ENCODE measurements around the gene KHDC3L.
"Not testable (repeated sequence)": the region's sequence is repeated elsewhere in the genome, so short reads cannot be mapped to it uniquely, and the experiment has no call there.

KHDC3L gene

DNA sequence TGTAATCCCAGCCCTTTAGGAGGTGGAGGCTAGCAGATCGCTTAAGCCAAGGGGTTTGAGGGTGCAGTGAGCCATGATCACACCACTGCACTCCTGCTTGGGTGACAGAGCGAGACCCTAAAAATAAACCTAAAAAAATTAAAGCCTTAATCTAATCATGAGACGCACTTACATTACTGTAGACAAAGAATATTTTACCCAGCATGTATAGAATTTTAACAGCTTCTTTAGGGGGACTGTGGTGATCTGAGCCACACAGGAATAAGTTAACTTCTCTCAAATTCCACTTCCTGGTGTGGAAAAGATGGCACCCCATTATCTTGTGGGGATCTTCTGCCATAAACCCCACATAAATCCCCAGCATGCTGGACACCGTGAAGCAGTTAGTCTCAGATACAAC, 9.5 kb downstream of the KHDC3L start:
- no peak for FAIRE-seq

DNA sequence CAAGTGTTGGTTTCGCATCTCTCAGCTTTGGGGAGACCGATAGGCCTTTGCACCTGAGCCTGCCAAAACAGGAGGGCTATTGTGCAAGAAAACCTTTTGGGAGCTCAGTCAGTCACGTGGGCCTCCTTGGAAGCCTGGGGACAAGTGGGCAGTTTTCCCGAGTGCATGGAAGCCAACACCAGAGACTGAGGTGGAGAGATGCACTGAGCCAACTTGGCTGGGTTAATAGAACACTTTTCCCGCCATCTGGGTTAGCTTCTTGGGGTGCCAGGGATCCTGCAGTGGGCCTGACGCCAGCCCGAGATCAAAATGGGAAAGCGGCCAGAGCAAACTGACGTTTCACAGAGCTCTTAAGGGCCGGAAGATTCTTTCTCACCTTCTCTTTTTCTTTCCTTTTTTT, 10.1 kb downstream of the KHDC3L start:
- FAIRE-seq = no peak

DNA sequence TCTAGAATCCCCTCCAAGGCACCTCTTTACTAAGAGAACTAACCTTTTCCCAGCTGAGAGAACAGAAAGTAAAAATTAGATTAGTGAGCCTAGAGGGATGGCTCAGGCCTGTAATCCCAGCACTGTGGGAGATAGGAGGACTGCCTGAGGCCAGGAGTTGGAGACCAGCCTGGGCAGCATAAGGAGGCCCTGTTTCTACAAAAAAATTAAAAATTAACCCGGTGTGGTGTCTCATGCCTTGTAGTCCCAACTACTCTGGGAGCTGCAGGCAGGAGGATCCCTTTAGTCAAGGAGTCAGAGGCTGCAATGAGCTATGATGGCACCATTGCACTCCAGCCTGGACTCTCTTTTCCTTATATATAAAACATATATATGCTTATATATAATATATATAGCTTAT, 12.8 kb downstream of the KHDC3L start:
- FAIRE-seq = no peak

DNA sequence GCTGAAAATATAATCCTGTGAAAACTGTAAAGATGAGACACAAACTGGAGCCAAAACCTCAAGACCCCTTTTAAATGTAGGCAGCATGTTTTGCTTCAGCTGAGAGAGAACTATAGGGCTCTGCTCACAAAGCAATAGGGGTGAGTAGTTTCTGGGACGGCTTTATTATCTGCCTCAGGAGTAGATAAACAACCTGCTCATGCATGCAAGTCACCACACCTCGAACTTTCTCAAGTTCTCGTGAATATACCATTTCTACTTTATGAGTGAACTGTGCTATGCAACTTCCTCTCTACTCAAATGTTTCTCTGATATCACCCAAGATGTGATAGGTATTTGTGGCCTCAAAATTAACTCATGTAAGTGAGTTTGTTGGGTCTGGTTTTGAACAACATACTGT, 14.8 kb downstream of the KHDC3L start:
- no peak for FAIRE-seq

DNA sequence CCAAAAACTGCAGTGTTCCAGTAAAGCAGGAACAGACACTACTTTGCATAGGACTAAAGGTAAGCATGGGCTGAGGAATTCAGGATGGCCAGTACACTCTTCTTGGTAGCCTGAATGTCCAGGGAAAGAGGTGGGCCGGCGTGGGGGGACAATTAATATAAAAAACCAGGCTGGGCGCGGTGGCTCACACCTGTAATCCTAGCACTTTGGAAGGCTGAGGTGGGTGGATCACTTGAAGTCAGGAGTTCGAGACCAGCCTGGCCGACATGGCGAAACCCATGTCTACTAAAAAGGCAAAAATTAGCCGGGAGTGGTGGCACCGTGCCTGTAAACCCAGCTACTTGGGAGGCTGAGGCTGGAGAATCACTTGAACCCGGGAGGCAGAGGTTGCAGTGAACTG, 19.1 kb downstream of the KHDC3L start:
- not testable (repeated sequence) for FAIRE-seq

DNA sequence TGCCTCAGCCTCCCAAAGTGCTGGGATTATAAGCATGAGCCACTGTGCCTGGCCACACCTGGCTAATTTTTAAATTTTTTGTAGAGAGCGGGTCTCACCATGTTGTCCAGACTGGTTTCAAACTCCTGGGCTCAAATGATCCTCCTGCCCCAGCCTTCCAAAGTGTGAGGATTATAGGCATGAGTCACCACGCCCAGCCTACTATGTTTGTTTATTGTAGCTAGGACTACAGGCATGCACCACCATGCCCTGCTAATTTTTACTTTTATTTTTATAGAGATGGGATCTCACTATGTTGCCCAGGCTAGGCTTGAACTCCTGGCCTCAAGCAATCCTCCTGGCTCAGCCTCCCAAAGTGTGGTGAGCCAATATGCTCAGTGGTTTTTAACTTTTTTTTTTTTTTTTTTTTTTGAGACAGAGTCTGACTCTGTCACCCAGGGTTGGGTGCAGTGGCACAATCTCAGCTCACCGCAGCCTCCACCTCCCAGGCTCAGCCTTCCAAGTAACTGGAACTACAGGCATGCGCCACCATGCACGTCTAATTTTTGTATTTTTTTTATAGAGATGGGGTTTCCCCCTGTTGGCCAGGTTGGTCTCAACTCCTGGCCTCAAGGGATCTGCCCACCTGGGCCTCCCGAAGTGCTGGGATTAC, 20.1 kb downstream of the KHDC3L start:
- no peak for FAIRE-seq

DNA sequence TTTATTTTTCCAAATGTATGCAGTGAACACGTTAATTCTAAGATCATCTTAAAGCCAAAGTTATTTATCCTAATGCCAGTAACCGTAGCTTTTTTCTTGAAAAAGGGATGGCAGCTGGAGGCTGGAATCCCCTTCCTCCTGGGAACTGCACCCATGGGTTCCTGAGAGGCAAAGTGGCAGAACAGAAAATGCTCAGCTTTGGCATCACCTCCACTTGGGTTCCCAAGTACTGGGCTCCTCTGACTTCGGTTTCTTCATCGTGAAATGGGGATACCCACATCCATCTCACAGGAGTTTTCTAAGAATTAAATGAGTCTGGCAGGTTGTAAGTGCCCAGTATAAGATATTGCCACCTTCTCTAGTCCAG, 26.0 kb downstream of the KHDC3L start:
- no peak for FAIRE-seq

DNA sequence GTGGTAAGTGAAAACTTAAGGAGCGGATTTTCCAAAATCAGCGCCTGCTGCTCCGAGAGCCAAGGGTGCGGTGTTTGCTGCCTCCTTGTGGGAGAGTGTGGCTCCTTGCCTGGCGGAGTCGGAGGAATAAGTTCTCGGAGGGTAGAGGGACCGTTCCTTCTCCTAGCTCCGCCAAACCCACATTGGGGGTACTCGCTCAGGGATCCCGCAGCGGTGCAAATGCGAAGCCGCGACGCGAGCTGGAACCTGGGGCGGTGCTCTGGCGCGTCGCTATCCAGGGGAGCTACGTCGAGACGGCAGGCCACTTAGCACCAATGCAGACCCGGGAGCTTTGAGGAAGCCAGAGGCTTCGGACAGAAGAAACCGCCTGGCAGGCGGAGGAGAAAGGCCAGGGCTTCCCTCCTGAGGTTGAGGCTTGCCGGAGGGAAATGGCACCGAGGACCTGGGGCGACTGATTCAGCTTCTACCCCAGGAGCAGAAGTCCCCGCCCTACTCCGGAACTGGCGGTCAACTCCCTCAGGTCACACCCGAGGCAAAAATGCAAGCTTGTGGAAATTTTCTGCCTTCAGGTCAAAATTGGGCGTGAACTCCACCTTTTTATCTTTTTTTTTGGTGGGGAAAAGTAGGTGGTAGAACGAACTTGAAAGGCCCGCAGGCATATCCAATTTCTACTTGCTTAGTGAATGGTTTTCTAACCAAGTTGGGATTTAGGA, 26.5 kb downstream of the KHDC3L start:
- no peak for FAIRE-seq

DNA sequence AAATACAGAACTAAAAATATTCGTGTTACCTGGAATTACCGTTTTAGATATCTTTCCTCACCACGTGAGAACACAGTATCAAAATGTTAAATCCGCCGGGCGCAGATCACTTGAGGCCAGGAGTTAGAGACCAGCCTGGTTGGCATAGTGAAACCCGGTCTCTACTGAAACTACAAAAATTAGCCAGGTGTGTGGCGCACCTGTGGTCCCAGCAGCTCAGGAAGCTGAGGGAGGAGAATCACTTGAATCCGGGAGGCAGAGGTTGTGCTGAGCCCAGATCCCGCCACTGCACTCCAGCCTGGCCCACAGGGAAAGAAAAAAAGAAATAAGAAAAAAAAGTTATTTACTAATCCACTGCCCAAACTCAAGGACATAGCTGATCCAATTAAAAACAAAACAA, 27.4 kb downstream of the KHDC3L start:
- no peak for FAIRE-seq

DNA sequence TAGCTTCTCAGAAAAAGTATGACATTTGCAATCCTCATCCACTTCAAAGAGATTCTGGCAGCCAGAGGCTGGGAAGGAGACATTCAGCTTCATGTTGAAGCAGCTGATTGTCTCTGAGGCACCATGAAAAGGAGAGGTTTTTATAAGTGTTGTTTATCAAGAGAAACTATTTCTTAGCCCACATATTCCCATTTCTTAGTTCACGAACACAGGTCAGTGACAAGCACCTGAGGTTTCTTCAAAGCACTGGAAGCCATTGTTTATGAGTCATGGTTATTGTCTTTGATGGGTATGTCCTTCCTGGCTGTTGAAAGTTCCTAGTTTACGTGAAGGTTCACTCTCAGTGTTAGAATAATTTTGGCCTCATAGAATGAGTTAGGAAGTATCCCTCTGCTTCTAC, 29.2 kb downstream of the KHDC3L start:
- no peak for FAIRE-seq

DNA sequence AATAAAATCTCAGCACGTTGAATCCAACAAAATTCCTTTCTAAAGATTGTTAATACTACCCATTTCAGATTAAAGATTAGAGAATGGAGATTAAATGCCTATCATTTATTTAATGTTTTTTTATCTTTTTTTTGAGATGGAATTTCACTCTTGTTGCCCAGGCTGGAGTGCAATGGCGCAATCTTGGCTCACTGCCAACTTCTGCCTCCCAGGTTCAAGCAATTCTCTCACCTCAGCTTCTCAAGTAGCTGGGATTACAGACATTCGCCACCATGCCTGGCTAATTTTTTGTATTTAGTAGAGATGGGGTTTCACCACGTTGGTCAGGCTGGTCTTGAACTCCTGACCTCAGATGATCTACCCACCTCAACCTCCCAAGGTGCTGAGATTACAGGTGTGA, 29.7 kb downstream of the KHDC3L start:
- FAIRE-seq = not testable (repeated sequence)

DNA sequence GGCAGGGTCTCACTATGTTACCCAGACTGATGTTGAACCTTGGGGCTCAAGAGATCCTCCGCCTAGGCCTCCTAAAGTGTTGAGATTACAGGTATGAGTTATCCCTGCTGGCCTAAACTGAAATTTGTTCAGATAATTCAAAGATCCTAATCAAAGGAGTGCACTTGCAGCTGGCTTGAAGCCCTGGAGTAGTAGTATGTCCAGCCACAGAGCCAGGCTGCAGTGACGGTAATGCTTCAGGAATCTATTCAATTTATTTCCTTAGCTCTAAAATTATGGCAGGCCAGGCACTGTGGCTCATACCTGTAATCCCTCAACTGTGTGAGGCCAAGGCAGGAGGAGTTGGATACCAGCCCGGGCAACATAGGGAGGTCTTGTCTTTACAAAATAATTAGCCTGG, 30.8 kb downstream of the KHDC3L start:
- no peak for FAIRE-seq

DNA sequence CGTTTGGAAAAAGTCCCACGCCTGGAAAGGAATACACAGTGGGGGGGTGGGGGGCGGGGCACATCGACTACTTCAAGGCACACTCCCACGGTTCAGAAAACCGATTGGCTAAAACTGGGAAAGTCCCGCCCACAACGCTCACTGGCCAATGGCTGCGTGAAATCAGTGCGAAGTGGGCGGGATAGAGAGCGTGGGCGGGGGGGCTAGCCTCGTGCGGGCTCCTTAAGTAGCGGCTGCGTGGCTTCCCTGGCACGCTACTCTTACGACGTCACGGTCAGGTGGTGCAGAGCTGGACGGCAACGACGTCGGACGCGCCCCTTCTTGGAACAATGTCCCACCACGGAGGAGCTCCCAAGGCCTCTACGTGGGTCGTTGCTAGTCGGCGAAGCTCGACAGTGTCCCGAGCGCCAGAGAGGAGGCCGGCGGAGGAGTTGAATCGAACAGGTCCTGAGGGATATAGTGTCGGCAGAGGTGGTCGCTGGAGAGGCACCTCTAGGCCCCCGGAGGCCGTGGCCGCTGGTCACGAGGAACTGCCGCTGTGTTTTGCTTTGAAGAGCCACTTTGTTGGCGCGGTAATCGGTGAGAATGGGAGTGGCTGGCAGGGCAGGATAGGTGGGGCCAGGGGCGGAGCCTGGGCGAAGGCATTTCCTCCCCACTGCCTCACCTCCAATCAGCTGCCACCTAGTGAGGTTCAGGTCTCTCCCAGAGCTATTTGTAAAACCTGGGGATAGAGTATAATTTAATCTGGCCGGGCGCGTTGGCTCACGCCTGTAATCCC, 32.3 kb downstream of the KHDC3L start, which contains the start of gene DDX43:
DDX43 (plus strand) TSS at position 252 of the 778 bp plus-strand sequence; CDS start at position 330, 78 bp downstream.
- no peak for FAIRE-seq

DNA sequence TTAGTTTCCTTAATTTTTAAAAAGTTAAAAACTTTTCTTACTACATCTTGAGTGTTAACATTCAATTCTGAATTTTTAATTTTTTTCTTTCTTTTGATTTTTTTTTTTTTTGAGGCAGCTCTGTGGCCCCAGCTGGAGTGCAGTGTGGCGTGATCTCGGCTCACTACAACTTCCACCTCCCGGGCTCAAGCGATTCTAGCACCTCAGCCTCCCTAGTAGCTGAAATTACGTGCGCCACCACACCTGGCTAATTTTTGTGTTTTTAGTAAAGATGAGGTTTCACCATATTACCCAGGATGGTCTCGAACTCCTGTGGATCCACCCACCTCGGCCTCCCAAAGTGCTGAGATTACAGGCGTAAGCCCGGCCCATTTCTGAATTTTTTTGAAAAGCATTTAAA, 33.4 kb downstream of the KHDC3L start:
- FAIRE-seq = no peak

DNA sequence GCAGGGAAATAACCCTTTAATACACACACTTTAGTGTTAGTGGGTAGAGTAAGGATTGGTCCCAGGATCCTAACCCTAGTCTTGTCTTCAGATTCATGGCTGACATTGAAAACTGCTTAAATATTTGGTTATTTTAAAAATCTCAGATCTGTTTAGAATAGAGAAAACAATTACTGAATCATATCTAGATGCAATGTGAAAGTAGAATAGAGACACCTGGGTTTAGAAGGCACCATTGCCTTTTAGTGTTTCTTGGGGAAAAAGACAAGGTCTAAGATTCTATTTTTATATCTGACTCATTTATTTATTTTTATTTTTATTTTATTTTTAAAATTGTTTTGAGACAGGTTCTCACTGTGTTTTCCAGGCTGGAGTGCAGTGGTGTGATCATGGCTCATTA, 38.2 kb downstream of the KHDC3L start:
- FAIRE-seq = no peak

DNA sequence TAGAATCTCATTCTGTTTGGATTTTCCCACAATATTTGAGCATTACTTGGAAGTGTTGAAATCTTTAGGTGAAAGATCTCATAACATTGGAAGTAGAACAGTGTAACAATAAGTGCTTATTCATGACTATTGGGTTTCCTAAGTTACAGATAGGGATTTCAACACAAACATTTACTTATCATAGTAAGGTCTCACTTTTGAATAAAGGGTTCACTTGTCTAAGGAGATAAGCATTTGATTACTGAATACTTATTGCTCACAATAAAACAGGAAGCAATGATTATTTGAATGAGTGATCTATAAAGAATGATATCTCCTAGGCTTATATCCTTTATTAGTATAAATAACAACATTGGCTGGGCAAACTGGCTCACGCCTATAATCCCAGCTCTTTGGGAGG, 46.9 kb downstream of the KHDC3L start:
- FAIRE-seq = no peak

DNA sequence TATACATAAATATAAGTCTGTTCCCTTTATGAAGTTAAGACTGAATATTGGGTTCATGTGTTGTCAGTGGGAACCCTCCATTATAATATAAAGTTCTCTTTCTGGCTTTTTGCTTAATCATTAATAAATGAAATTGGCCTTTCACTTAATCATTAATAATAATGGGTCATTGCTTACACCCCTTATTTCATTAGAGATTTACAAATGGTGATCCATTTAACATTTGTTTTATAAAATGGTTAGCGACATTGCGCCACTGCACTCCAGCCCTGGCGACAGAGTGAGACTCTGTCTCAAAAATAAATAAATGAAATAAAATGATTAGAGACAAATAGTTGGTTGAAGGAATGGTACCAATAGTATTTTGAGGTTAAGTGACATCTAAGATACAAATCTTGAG, 50.6 kb downstream of the KHDC3L start:
- FAIRE-seq = no peak
